ENCODE results near the gene NHSL2. TPM values are rescaled to one million over a fixed set of nuclear protein-coding genes. Genes with fewer than 3 reads are reported as not detected.

NHSL2 gene
- total RNA-seq, 2 experiments from 2014 or later = not detected

DNA sequence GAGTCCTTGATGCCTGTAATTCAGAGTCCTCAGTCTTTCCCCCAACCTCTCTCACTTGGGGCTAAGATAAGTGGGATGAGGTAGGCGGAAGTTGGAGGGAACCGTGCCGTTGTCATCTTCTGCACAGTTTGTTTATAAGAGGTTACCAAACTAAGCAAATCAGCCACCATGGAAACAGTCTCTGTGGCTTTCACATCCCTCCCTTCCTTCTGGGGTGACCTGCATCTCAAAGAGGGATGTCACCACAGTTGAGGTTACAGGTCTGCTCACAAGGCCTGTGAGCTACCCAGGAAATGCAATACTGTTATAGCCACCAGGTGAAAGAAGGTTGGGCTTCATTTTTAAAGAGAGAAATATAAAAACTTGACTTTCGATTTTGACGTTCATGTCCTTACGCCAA is 194.8 kb downstream of the NHSL2 start:
- BruUV-seq (replicated peaks) = no TSS peak
- ChIA-PET POLR2A (no interaction called here), CTCF (ENCODE audit: unreplicated experiment) (no interaction called here)
- TF ChIP-seq, protein P1, sequence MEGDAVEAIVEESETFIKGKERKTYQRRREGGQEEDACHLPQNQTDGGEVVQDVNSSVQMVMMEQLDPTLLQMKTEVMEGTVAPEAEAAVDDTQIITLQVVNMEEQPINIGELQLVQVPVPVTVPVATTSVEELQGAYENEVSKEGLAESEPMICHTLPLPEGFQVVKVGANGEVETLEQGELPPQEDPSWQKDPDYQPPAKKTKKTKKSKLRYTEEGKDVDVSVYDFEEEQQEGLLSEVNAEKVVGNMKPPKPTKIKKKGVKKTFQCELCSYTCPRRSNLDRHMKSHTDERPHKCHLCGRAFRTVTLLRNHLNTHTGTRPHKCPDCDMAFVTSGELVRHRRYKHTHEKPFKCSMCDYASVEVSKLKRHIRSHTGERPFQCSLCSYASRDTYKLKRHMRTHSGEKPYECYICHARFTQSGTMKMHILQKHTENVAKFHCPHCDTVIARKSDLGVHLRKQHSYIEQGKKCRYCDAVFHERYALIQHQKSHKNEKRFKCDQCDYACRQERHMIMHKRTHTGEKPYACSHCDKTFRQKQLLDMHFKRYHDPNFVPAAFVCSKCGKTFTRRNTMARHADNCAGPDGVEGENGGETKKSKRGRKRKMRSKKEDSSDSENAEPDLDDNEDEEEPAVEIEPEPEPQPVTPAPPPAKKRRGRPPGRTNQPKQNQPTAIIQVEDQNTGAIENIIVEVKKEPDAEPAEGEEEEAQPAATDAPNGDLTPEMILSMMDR (conservative IDR thresholded peaks at IDR 0.05; ENCODE audit: low read length) = no peak
- no peak for TF ChIP-seq EZH2phosphoT487 (IDR thresholded peaks at IDR 0.05; ENCODE audit: borderline replicate concordance, low read depth, low read length)
- Histone ChIP-seq H4K20me1 (ENCODE audit: insufficient read depth, low read length) (no peaks in the 10 kb centered on the region), H3K9me3 (ENCODE audit: low read length) (no peaks in the 10 kb centered on the region), H2AFZ (ENCODE audit: low read length) (no peak overlapping the region), H3K4me1 (ENCODE audit: insufficient read depth, low read length, poor library complexity, severe bottlenecking) (no peaks in the 10 kb centered on the region), H3K27ac (ENCODE audit: low read depth, low read length, poor library complexity, severe bottlenecking) (no peak overlapping the region), H3K9me2 (ENCODE audit: insufficient read depth, low read length) (no peaks in the 10 kb centered on the region), H3K4me3 (ENCODE audit: low read depth, low read length, poor library complexity, severe bottlenecking) (no peak overlapping the region), H3K79me2 (ENCODE audit: insufficient read depth, low read depth, low read length) (no peaks in the 10 kb centered on the region), H3K4me2 (ENCODE audit: low read length) (no peak overlapping the region), H3K36me3 (ENCODE audit: insufficient read depth, low read length) (no peaks in the 10 kb centered on the region)
- intact Hi-C loops (cut with micrococcal nuclease; ENCODE audit: unreplicated experiment) = no loop called here
- DNase-seq (ENCODE audit: low spot score) = no peak

DNA sequence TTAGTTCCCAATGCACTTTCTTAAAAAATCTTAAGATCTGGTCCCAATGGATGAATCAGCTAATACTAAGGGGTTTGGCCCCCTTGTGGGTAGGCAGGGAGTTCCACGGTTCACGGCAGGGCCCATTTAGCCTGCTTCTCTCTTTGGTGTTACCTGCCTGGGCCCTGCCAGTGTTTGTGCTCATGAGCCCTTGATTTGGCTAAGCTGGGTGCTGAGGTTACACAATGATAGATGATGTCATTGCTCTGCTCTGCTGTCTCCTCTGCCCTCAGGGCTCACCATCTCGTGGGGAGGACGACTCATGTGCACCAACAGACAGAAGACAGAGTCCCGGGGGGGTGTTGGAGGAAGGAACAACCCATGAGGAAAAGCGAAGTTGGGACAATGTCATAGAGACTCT is 196.7 kb downstream of the NHSL2 start:
- TF ChIP-seq, protein P1 (conservative IDR thresholded peaks at IDR 0.05; ENCODE audit: low read length) = no peak
- intact Hi-C loops (cut with micrococcal nuclease; ENCODE audit: unreplicated experiment) = no loop called here
- Histone ChIP-seq H3K9me3 (ENCODE audit: low read length) (no peaks in the 10 kb centered on the region), H3K79me2 (ENCODE audit: insufficient read depth, low read depth, low read length) (no peaks in the 10 kb centered on the region), H3K36me3 (ENCODE audit: insufficient read depth, low read length) (no peaks in the 10 kb centered on the region), H3K9me2 (ENCODE audit: insufficient read depth, low read length) (no peaks in the 10 kb centered on the region), H3K4me2 (ENCODE audit: low read length) (no peak overlapping the region), H4K20me1 (ENCODE audit: insufficient read depth, low read length) (no peaks in the 10 kb centered on the region), H2AFZ (ENCODE audit: low read length) (no peak overlapping the region), H3K27ac (ENCODE audit: low read depth, low read length, poor library complexity, severe bottlenecking) (no peak overlapping the region), H3K4me3 (ENCODE audit: low read depth, low read length, poor library complexity, severe bottlenecking) (no peak overlapping the region), H3K4me1 (ENCODE audit: insufficient read depth, low read length, poor library complexity, severe bottlenecking) (no peaks in the 10 kb centered on the region)
- no peak for DNase-seq (ENCODE audit: low spot score)
- BruUV-seq (replicated peaks) = no TSS peak
- ChIA-PET POLR2A (no interaction called here), CTCF (ENCODE audit: unreplicated experiment) (no interaction called here)

DNA sequence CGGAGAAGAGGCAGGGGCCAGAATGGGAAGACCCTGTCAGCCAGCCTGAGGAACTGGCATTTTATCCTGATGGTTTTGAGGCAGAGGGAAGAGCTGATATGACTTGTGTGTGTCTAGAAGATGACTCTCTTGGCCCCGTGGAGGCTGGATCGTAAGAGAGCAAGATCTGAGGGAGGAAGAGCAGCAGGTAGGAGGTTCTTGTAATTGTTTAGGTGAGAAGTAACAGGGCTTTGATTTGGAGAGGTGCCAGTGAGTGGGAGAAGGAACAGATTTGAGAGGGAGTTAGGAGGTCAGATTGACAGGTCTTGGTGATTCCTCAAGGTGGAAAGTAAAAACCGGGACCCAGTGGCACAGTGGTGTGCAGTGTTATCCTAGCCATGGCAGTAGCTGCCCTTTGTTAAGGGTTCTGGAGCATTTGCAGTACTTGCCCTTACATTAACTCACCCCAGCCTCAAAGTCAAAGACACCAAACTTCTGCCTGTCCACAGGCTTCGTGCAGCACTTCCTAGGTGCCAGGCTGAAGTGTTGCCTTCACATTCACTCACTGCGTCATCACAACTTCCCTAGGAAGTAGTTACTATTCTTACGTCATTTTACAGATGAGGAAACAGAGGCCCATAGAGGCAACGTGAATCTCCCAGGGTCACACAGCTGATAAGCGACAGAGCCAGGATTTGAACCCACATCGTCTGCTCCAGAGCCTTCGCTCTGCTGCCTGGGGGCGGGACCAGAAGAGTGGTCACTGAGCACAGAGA is 197.4 kb downstream of the NHSL2 start:
- Histone ChIP-seq H4K20me1 (ENCODE audit: insufficient read depth, low read length) (no peaks in the 10 kb centered on the region), H3K4me2 (ENCODE audit: low read length) (no peak overlapping the region), H3K36me3 (ENCODE audit: insufficient read depth, low read length) (no peaks in the 10 kb centered on the region), H3K27ac (ENCODE audit: low read depth, low read length, poor library complexity, severe bottlenecking) (no peak overlapping the region), H3K4me3 (ENCODE audit: low read depth, low read length, poor library complexity, severe bottlenecking) (no peak overlapping the region), H3K4me1 (ENCODE audit: insufficient read depth, low read length, poor library complexity, severe bottlenecking) (no peaks in the 10 kb centered on the region), H2AFZ (ENCODE audit: low read length) (no peak overlapping the region), H3K79me2 (ENCODE audit: insufficient read depth, low read depth, low read length) (no peaks in the 10 kb centered on the region), H3K9me2 (ENCODE audit: insufficient read depth, low read length) (no peaks in the 10 kb centered on the region), H3K9me3 (ENCODE audit: low read length) (no peaks in the 10 kb centered on the region)
- ChIA-PET POLR2A (no interaction called here), CTCF (ENCODE audit: unreplicated experiment) (no interaction called here)
- intact Hi-C loops (cut with micrococcal nuclease; ENCODE audit: unreplicated experiment) = no loop called here
- DNase-seq (ENCODE audit: low spot score) = no peak
- no TSS peak for BruUV-seq (replicated peaks)
- no peak for TF ChIP-seq EZH2phosphoT487 (IDR thresholded peaks at IDR 0.05; ENCODE audit: borderline replicate concordance, low read depth, low read length)
- TF ChIP-seq, protein P1 (conservative IDR thresholded peaks at IDR 0.05; ENCODE audit: low read length) = no peak
